Activated naive CD8-positive, alpha-beta T cell treated with anti-CD3 and anti-CD28 coated beads, Interleukin-2, amount 50 U/mL, for 24 hours (primary cell): ENCODE data around the gene SYT13.

Source experiments
- ATAC-seq: fragments of 150-1000 bp; cut with Tn5 transposase; one replicate; pipeline ENCODE4 v1.10.0; 2021
- DNase-seq: peaks from one replicate; pipeline ENCODE4 v3.0.0; 2021
- H3K27ac Mint-ChIP-seq: one replicate; pipeline ENCODE4 v1.8.0; 2021; ENCODE audit warnings: mild to moderate bottlenecking, mixed read lengths
- H3K27me3 Mint-ChIP-seq: one replicate; pipeline ENCODE4 v1.8.0; 2021; ENCODE audit warnings: mixed read lengths
- H3K36me3 Mint-ChIP-seq: one replicate; pipeline ENCODE4 v1.8.0; 2021; ENCODE audit warnings: low read depth, mixed read lengths
- H3K4me1 Mint-ChIP-seq: one replicate; pipeline ENCODE4 v1.8.0; 2021; ENCODE audit warnings: mixed read lengths
- H3K4me3 Mint-ChIP-seq: one replicate; pipeline ENCODE4 v1.8.0; 2021; ENCODE audit warnings: mild to moderate bottlenecking, moderate library complexity, mixed read lengths
- H3K9me3 Mint-ChIP-seq: one replicate; pipeline ENCODE4 v1.8.0; 2021; ENCODE audit warnings: mixed read lengths

The SYT13 gene

GRCh38 chr11:45233804-45234170, 52.4 kb downstream of the SYT13 start:
- ATAC-seq, result no peak
- H3K9me3 Mint-ChIP-seq, result no peaks in the 10 kb centered on the region
- no peak overlapping the region for H3K27ac Mint-ChIP-seq
- no peak overlapping the region for H3K4me3 Mint-ChIP-seq
- no peak for DNase-seq
- H3K27me3 Mint-ChIP-seq, result peaks cover 13% of the 10 kb centered on the region
- H3K4me1 Mint-ChIP-seq, result no peaks in the 10 kb centered on the region
- no peaks in the 10 kb centered on the region for H3K36me3 Mint-ChIP-seq

GRCh38 chr11:45233121-45233803, 52.9 kb downstream of the SYT13 start:
- DNase-seq (peak; percentile 69), ATAC-seq (peak; percentile 65)
- H3K4me1 Mint-ChIP-seq, result no peaks in the 10 kb centered on the region
- no peaks in the 10 kb centered on the region for H3K9me3 Mint-ChIP-seq
- no peak overlapping the region for H3K4me3 Mint-ChIP-seq
- H3K36me3 Mint-ChIP-seq, result no peaks in the 10 kb centered on the region
- H3K27me3 Mint-ChIP-seq, result peaks cover 12% of the 10 kb centered on the region
- no peak overlapping the region for H3K27ac Mint-ChIP-seq

GRCh38 chr11:45232341-45233080, 53.6 kb downstream of the SYT13 start:
- no peak overlapping the region for H3K4me3 Mint-ChIP-seq
- no peaks in the 10 kb centered on the region for H3K9me3 Mint-ChIP-seq
- H3K27ac Mint-ChIP-seq, result no peak overlapping the region
- no peaks in the 10 kb centered on the region for H3K36me3 Mint-ChIP-seq
- ATAC-seq (no peak), DNase-seq (no peak)
- no peaks in the 10 kb centered on the region for H3K4me1 Mint-ChIP-seq
- H3K27me3 Mint-ChIP-seq, result peaks cover 7% of the 10 kb centered on the region

- H3K4me3 Mint-ChIP-seq, result no peak overlapping the region
- peaks cover 7% of the 10 kb centered on the region for H3K36me3 Mint-ChIP-seq
- H3K27ac Mint-ChIP-seq, result no peak overlapping the region
Measured at GRCh38 chr11:45229401-45230020, 56.6 kb downstream of the SYT13 start.

GRCh38 chr11:45227836-45228235, 58.3 kb downstream of the SYT13 start:
- Mint-ChIP-seq H3K9me3 (no peaks in the 10 kb centered on the region), H3K27me3 (no peaks in the 10 kb centered on the region), H3K36me3 (peaks cover 7% of the 10 kb centered on the region), H3K27ac (no peak overlapping the region), H3K4me3 (no peak overlapping the region), H3K4me1 (no peaks in the 10 kb centered on the region)
- no peak for ATAC-seq
- no peak for DNase-seq

More at GRCh38 chr11:45229401-45230020, 56.6 kb downstream of the SYT13 start:
- no peak for DNase-seq
- H3K27me3 Mint-ChIP-seq, result no peaks in the 10 kb centered on the region
- no peaks in the 10 kb centered on the region for H3K4me1 Mint-ChIP-seq
- H3K9me3 Mint-ChIP-seq, result no peaks in the 10 kb centered on the region
- ATAC-seq, result no peak

GRCh38 chr11:45226901-45227300, 59.2 kb downstream of the SYT13 start:
- Mint-ChIP-seq H3K4me1 (no peaks in the 10 kb centered on the region), H3K27ac (no peak overlapping the region), H3K27me3 (no peaks in the 10 kb centered on the region), H3K36me3 (peaks cover 7% of the 10 kb centered on the region), H3K4me3 (no peak overlapping the region), H3K9me3 (no peaks in the 10 kb centered on the region)
- ATAC-seq, result no peak
- DNase-seq, result no peak

- Mint-ChIP-seq H3K9me3 (no peaks in the 10 kb centered on the region), H3K27ac (no peak overlapping the region), H3K27me3 (no peaks in the 10 kb centered on the region), H3K4me3 (no peak overlapping the region), H3K4me1 (no peaks in the 10 kb centered on the region), H3K36me3 (peaks cover 7% of the 10 kb centered on the region)
- ATAC-seq (no peak), DNase-seq (no peak)
Measured at GRCh38 chr11:45225961-45226871, 59.9 kb downstream of the SYT13 start.

- Mint-ChIP-seq H3K27me3 (no peaks in the 10 kb centered on the region), H3K36me3 (peaks cover 7% of the 10 kb centered on the region), H3K4me3 (no peak overlapping the region), H3K9me3 (no peaks in the 10 kb centered on the region), H3K4me1 (no peaks in the 10 kb centered on the region), H3K27ac (no peak overlapping the region)
- no peak for DNase-seq
- no peak for ATAC-seq
Measured at GRCh38 chr11:45225277-45225676, 60.9 kb downstream of the SYT13 start.

- H3K27ac Mint-ChIP-seq, result no peak overlapping the region
- H3K27me3 Mint-ChIP-seq, result no peaks in the 10 kb centered on the region
- ATAC-seq (no peak), DNase-seq (no peak)
- H3K4me3 Mint-ChIP-seq, result no peak overlapping the region
- H3K9me3 Mint-ChIP-seq, result no peaks in the 10 kb centered on the region
- H3K4me1 Mint-ChIP-seq, result no peaks in the 10 kb centered on the region
- H3K36me3 Mint-ChIP-seq, result peaks cover 7% of the 10 kb centered on the region
Measured at GRCh38 chr11:45224766-45225165, 61.4 kb downstream of the SYT13 start.

GRCh38 chr11:45223496-45223895, 62.6 kb downstream of the SYT13 start:
- no peaks in the 10 kb centered on the region for H3K9me3 Mint-ChIP-seq
- H3K27me3 Mint-ChIP-seq, result no peaks in the 10 kb centered on the region
- ATAC-seq, result no peak
- H3K4me1 Mint-ChIP-seq, result no peaks in the 10 kb centered on the region
- DNase-seq, result no peak
- H3K27ac Mint-ChIP-seq, result no peak overlapping the region
- H3K36me3 Mint-ChIP-seq, result peaks cover 7% of the 10 kb centered on the region
- no peak overlapping the region for H3K4me3 Mint-ChIP-seq

GRCh38 chr11:45219411-45219810, 66.7 kb downstream of the SYT13 start:
- no peaks in the 10 kb centered on the region for H3K27me3 Mint-ChIP-seq
- ATAC-seq (no peak), DNase-seq (no peak)
- peaks cover 2% of the 10 kb centered on the region for H3K4me1 Mint-ChIP-seq
- H3K27ac Mint-ChIP-seq, result no peak overlapping the region
- H3K9me3 Mint-ChIP-seq, result no peaks in the 10 kb centered on the region
- no peaks in the 10 kb centered on the region for H3K36me3 Mint-ChIP-seq
- no peak overlapping the region for H3K4me3 Mint-ChIP-seq

- H3K4me3 Mint-ChIP-seq, result no peak overlapping the region
- H3K27ac Mint-ChIP-seq, result no peak overlapping the region
- ATAC-seq (no peak), DNase-seq (no peak)
- no peaks in the 10 kb centered on the region for H3K36me3 Mint-ChIP-seq
- no peaks in the 10 kb centered on the region for H3K9me3 Mint-ChIP-seq
- H3K4me1 Mint-ChIP-seq, result peaks cover 2% of the 10 kb centered on the region
- H3K27me3 Mint-ChIP-seq, result no peaks in the 10 kb centered on the region
Measured at GRCh38 chr11:45218705-45219104, 67.4 kb downstream of the SYT13 start.

- ATAC-seq (no peak), DNase-seq (no peak)
- H3K36me3 Mint-ChIP-seq, result no peaks in the 10 kb centered on the region
- no peak overlapping the region for H3K27ac Mint-ChIP-seq
- no peaks in the 10 kb centered on the region for H3K9me3 Mint-ChIP-seq
- peaks cover 2% of the 10 kb centered on the region for H3K4me1 Mint-ChIP-seq
- H3K27me3 Mint-ChIP-seq, result no peaks in the 10 kb centered on the region
- no peak overlapping the region for H3K4me3 Mint-ChIP-seq
Measured at GRCh38 chr11:45217991-45218390, 68.2 kb downstream of the SYT13 start.

- Mint-ChIP-seq H3K9me3 (no peaks in the 10 kb centered on the region), H3K36me3 (no peaks in the 10 kb centered on the region), H3K27me3 (no peaks in the 10 kb centered on the region), H3K4me1 (peaks cover 2% of the 10 kb centered on the region), H3K4me3 (no peak overlapping the region), H3K27ac (no peak overlapping the region)
- no peak for ATAC-seq
- DNase-seq, result no peak
Measured at GRCh38 chr11:45216901-45217300, 69.2 kb downstream of the SYT13 start.
